ENCODE measurements around the gene NAA40. TPM values are rescaled to one million over a fixed set of nuclear protein-coding genes. Genes with fewer than 3 reads are reported as not detected.

NAA40 gene
- total and polyA plus RNA-seq, 2 of the 4 experiments (the other 2 are of a cell fraction): 15.2 to 24.7 TPM

- no peak for ATAC-seq (ENCODE audit: low read depth)
- Histone ChIP-seq H3K27me3 (ENCODE audit: control insufficient read depth, insufficient read depth, low read length) (no peaks in the 10 kb centered on the region), H3K9me1 (ENCODE audit: insufficient read depth, low read length) (no peaks in the 10 kb centered on the region), H2BK5ac (ENCODE audit: low read depth, low read length, poor library complexity, severe bottlenecking) (no peak overlapping the region), H2AK5ac (ENCODE audit: low read depth, low read length) (no peak overlapping the region), H3K14ac (replicated peaks; ENCODE audit: low read depth, low read length) (no peak overlapping the region), H3K79me1 (ENCODE audit: low read depth in 1 of 2, low read length in 2 of 2) (peaks cover 0 to 3% of the 10 kb centered on the region in 2 experiments; a peak in 2 of 4 replicates), H3K23ac (ENCODE audit: low read depth, low read length) (no peak overlapping the region), H3K18ac (ENCODE audit: low read depth, low read length) (no peak overlapping the region), H3K56ac (ENCODE audit: extremely low read depth, insufficient read depth, low read length) (no peak overlapping the region), H4K20me1 (ENCODE audit: insufficient read depth, low read length) (no peaks in the 10 kb centered on the region; the same call in none of the 2 replicates), H3K9ac (ENCODE audit: low read depth, low read length) (no peak overlapping the region), H2AFZ (replicated peaks; ENCODE audit: low read length, poor library complexity) (no peak overlapping the region), H4K5ac (ENCODE audit: low read depth, low read length) (no peak overlapping the region), H3K27ac (ENCODE audit: insufficient read depth, low read length) (no peak overlapping the region), H2BK15ac (ENCODE audit: low read depth, low read length) (no peak overlapping the region), H2BK20ac (ENCODE audit: low read depth, low read length) (no peak overlapping the region), H2AK9ac (replicated peaks; ENCODE audit: low read depth, low read length, poor library complexity) (peak overlapping the region; percentile 47), H3K9me3 (ENCODE audit: control insufficient read depth, insufficient read depth, low read length) (no peaks in the 10 kb centered on the region), H3K4me3 (ENCODE audit: insufficient read depth, low read depth, low read length) (no peak overlapping the region), H2BK120ac (ENCODE audit: low read depth, low read length) (no peak overlapping the region), H4K8ac (ENCODE audit: low read depth in 2 of 2, low read length in 2 of 2) (no peak overlapping the region), H3K4ac (ENCODE audit: low read depth, low read length) (no peak overlapping the region), H3K4me2 (ENCODE audit: low read depth, low read length) (no peak overlapping the region), H3K36me3 (ENCODE audit: control insufficient read depth, insufficient read depth, low read length) (peaks cover 43% of the 10 kb centered on the region), H4K91ac (ENCODE audit: insufficient read depth, low read depth, low read length) (no peak overlapping the region), H3K4me1 (ENCODE audit: control insufficient read depth, insufficient read depth, low read length) (no peaks in the 10 kb centered on the region)
- in situ Hi-C loops (cut with MboI; ENCODE audit: low sequenced_read_pairs): no loop called here
- no peak for DNase-seq
- 77% methylated on average over 13 of the region's 46 CpGs; no CpG with 5 or more reads in 1 of the 2 experiments for WGBS, 2 experiments (ENCODE audit: extremely low coverage in 2 of 2, insufficient read length in 1 of 2)
- CTCF ChIA-PET: interaction anchor here (0.6 kb wide), 1 partner anchor 352 kb away, joined by 3 read pairs; no protein-coding TSS in a partner anchor
- POLR2A ChIA-PET (ENCODE audit: unreplicated experiment): no interaction called here
- TF ChIP-seq MAFK (IDR thresholded peaks at IDR 0.05; ENCODE audit: low read depth, low read length): no peak
- TF ChIP-seq RCOR1 (IDR thresholded peaks at IDR 0.05; ENCODE audit: insufficient replicate concordance, low read length): no peak
- TF ChIP-seq MAZ (IDR thresholded peaks at IDR 0.05; ENCODE audit: borderline replicate concordance, low read depth, low read length): no peak
- TF ChIP-seq CEBPB (IDR thresholded peaks at IDR 0.05; ENCODE audit: low read depth, low read length): no peak
- no peak for TF ChIP-seq FOS (IDR thresholded peaks at IDR 0.05; ENCODE audit: low read depth, low read length)
- no peak for TF ChIP-seq ELK1 (IDR thresholded peaks at IDR 0.05; ENCODE audit: borderline replicate concordance, low read depth, low read length)
- dilution Hi-C loops (cut with HindIII; ENCODE audit: low sequenced_read_pairs, unreplicated experiment): no loop called here
- no TSS peak for BruUV-seq (replicated peaks)
- intact Hi-C loops (cut with micrococcal nuclease): no loop called here
Measured at GRCh38 chr11:63908631-63909401, 30.0 kb upstream of the NAA40 start.
